HG03520 (cell line): ENCODE results near the gene TSPAN9.

Experiments used
- ATAC-seq: cut with Tn5 transposase; IDR thresholded peaks from one replicate; pipeline ENCODE4 v1.9.1; 2021; ENCODE audit warnings: mild to moderate bottlenecking, moderate library complexity; ENCODE audit not compliant: unreplicated experiment

The TSPAN9 gene

GRCh38 chr12:3288690-3289089 is 211.5 kb downstream of the TSPAN9 start:
- no peak for ATAC-seq

GRCh38 chr12:3289702-3290101 is 212.5 kb downstream of the TSPAN9 start:
- no peak for ATAC-seq

- no peak for ATAC-seq
These were observed 214.8 kb downstream of the TSPAN9 start for GRCh38 chr12:3291939-3292338.

GRCh38 chr12:3292677-3293412 is 215.7 kb downstream of the TSPAN9 start:
- no peak for ATAC-seq

- no peak for ATAC-seq
These were observed 216.4 kb downstream of the TSPAN9 start for GRCh38 chr12:3293446-3294161.

- no peak for ATAC-seq
These were observed 217.3 kb downstream of the TSPAN9 start for GRCh38 chr12:3294481-3294911.

GRCh38 chr12:3295225-3295624 is 218.0 kb downstream of the TSPAN9 start:
- ATAC-seq, result no peak

GRCh38 chr12:3295646-3296408 is 218.6 kb downstream of the TSPAN9 start:
- ATAC-seq, result no peak

GRCh38 chr12:3296409-3296701 is 219.2 kb downstream of the TSPAN9 start:
- no peak for ATAC-seq

GRCh38 chr12:3298603-3299002 is 221.4 kb downstream of the TSPAN9 start:
- no peak for ATAC-seq

- ATAC-seq, result peak; percentile 57
These were observed 223.0 kb downstream of the TSPAN9 start for GRCh38 chr12:3299929-3300832.

- ATAC-seq, result no peak
These were observed 223.7 kb downstream of the TSPAN9 start for GRCh38 chr12:3300833-3301401.

GRCh38 chr12:3302401-3303041 is 225.3 kb downstream of the TSPAN9 start:
- ATAC-seq, result no peak

- no peak for ATAC-seq
These were observed 226.4 kb downstream of the TSPAN9 start for GRCh38 chr12:3303410-3304136.

- no peak for ATAC-seq
These were observed 227.4 kb downstream of the TSPAN9 start for GRCh38 chr12:3304436-3305165.

GRCh38 chr12:3305464-3305863 is 228.3 kb downstream of the TSPAN9 start:
- no peak for ATAC-seq

GRCh38 chr12:3305904-3306619 is 228.9 kb downstream of the TSPAN9 start:
- ATAC-seq, result no peak

- ATAC-seq, result no peak
These were observed 230.2 kb downstream of the TSPAN9 start for GRCh38 chr12:3307389-3307788.
